Lung (tissue), 12 donors: ENCODE data around the gene ESPNL. TPM values are rescaled to one million over a fixed set of nuclear protein-coding genes. Genes with fewer than 3 reads are reported as not detected.

ENCODE experiments used
- ATAC-seq: fragments of 200-7000 bp; cut with Tn5 transposase; one replicate; pipeline ENCODE4 v1.9.1; 2020; ENCODE audit warnings: moderate number of reproducible peaks; ENCODE audit not compliant: insufficient read depth, low FRiP score
- DNase-seq, 3 donors: peaks; one replicate each; pipeline ENCODE4 v3.0.0-alpha.2; 2013 to 2017
- H3K27ac ChIP-seq, 2 donors: one replicate each; pipeline ENCODE4 v1.5.1; 2013; ENCODE audit warnings: mild to moderate bottlenecking in 2 of 2, moderate library complexity in 2 of 2, control low read depth in 1 of 2, inconsistent platforms in 1 of 2, low read depth in 1 of 2, low read length in 1 of 2
- H3K27me3 ChIP-seq, 3 donors: one replicate each; pipeline ENCODE4 v1.5.1; 2013; ENCODE audit warnings: low read length in 2 of 3; ENCODE audit not compliant: control insufficient read depth in 3 of 3, insufficient read depth in 3 of 3
- H3K36me3 ChIP-seq, 4 donors: one replicate each; pipeline ENCODE4 v1.5.1; 2013; ENCODE audit warnings: low read length in 4 of 4, mild to moderate bottlenecking in 1 of 4, moderate library complexity in 1 of 4; ENCODE audit not compliant: control insufficient read depth in 4 of 4, insufficient read depth in 4 of 4
- H3K4me1 ChIP-seq, 5 donors: one replicate each; pipeline ENCODE4 v1.5.1; 2013; ENCODE audit warnings: low read length in 5 of 5, mild to moderate bottlenecking in 2 of 5, moderate library complexity in 1 of 5; ENCODE audit not compliant: control insufficient read depth in 5 of 5, insufficient read depth in 5 of 5
- H3K4me3 ChIP-seq: one replicate; pipeline ENCODE4 v1.5.1; 2013; ENCODE audit warnings: mild to moderate bottlenecking, control low read depth, moderate library complexity
- H3K9ac ChIP-seq, 2 donors: one replicate each; pipeline ENCODE4 v1.5.1; 2013; ENCODE audit warnings: low read length in 2 of 2, control low read depth in 1 of 2; ENCODE audit not compliant: insufficient read depth in 1 of 2
- H3K9me3 ChIP-seq, 4 donors: one replicate each; pipeline ENCODE4 v1.5.1; 2013; ENCODE audit warnings: low read length in 3 of 4, mild to moderate bottlenecking in 1 of 4, moderate library complexity in 1 of 4; ENCODE audit not compliant: control insufficient read depth in 4 of 4, insufficient read depth in 3 of 4
- WGBS, 2 donors: extraction: QIAGEN DNeasy Blood & Tissue Kit; methylation state at CpG; one replicate each; pipeline ENCODE4 v1.1.7; 2013; 5-methylcytosine and 5-hydroxymethylcytosine counted together
- polyA plus RNA-seq, 2 donors: library from polyadenylated mRNA; stranded (reverse); fragments of 200-250 nt; gene quantifications; one replicate each; pipeline ENCODE4 v1.2.1, GENCODE V29; 2013
- total RNA-seq, 2 donors: library from RNA; depleted of rRNA in 1 of 2; stranded (reverse); fragments of >200 nt in 1 of 2; gene quantifications; one replicate each; pipeline ENCODE4 v1.2.1, GENCODE V29; 2014 to 2021
- TF ChIP-seq, protein P1 (sequence below): IDR thresholded peaks from 2 replicates; pipeline ENCODE4 v1.5.1; 2012; ENCODE audit warnings: mild to moderate bottlenecking; ENCODE audit errors: control extremely low read depth, extremely low read depth
- donor health status: control.
- donor health status: control.
- donor health status: Bipolar disorder and iron deficiency.
- donor health status: healthy.
- donor health status: DM: yes; HTN: yes; CAD: no.

ESPNL gene
- total and polyA plus RNA-seq, 4 donors = 0.07 to 3.0 (median 1.2) TPM

DNA sequence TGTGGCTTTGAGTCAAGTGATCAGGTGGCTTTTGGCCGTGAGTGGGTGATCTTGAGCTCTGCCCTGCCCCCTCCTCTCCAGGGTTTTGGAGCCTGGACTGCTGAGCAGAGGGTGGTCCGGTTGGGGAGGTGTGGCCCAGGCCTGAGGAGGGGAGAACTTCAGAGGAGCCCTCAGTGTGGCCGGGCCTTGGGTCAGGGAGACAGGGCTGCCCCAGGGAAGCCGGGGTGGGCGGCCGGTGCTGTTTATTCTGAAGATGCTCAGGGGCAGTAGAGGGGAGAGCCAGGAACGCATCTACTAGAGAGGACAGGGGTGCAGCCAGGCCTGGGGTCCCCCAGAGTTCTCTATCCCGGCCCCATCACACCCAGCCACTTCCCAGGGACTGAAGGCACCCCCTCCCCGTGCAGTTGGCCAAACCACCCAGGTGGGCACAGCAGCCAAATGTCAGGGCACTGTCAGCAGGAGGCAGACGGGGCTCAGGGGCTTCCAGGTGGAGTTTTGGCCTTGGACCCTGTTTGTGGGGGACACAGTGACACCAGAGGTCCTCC lies 59.6 kb downstream of the ESPNL start:
- no peak for DNase-seq
- H3K36me3 ChIP-seq = no peaks in the 10 kb centered on the region
- no peaks in the 10 kb centered on the region for H3K9me3 ChIP-seq
- no peak overlapping the region for H3K27ac ChIP-seq
- H3K9ac ChIP-seq = no peak overlapping the region
- peaks cover 0 to 19% (median 13%) of the 10 kb centered on the region in 3 donors for H3K27me3 ChIP-seq
- H3K4me1 ChIP-seq = peaks cover 0 to 26% (median 8%) of the 10 kb centered on the region in 5 donors
- TF ChIP-seq, protein P1, sequence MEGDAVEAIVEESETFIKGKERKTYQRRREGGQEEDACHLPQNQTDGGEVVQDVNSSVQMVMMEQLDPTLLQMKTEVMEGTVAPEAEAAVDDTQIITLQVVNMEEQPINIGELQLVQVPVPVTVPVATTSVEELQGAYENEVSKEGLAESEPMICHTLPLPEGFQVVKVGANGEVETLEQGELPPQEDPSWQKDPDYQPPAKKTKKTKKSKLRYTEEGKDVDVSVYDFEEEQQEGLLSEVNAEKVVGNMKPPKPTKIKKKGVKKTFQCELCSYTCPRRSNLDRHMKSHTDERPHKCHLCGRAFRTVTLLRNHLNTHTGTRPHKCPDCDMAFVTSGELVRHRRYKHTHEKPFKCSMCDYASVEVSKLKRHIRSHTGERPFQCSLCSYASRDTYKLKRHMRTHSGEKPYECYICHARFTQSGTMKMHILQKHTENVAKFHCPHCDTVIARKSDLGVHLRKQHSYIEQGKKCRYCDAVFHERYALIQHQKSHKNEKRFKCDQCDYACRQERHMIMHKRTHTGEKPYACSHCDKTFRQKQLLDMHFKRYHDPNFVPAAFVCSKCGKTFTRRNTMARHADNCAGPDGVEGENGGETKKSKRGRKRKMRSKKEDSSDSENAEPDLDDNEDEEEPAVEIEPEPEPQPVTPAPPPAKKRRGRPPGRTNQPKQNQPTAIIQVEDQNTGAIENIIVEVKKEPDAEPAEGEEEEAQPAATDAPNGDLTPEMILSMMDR = no peak
- 35 to 44% methylated on average over 10 of the region's 10 CpGs for WGBS, 2 donors
- ATAC-seq = no peak
- no peak overlapping the region for H3K4me3 ChIP-seq

DNA sequence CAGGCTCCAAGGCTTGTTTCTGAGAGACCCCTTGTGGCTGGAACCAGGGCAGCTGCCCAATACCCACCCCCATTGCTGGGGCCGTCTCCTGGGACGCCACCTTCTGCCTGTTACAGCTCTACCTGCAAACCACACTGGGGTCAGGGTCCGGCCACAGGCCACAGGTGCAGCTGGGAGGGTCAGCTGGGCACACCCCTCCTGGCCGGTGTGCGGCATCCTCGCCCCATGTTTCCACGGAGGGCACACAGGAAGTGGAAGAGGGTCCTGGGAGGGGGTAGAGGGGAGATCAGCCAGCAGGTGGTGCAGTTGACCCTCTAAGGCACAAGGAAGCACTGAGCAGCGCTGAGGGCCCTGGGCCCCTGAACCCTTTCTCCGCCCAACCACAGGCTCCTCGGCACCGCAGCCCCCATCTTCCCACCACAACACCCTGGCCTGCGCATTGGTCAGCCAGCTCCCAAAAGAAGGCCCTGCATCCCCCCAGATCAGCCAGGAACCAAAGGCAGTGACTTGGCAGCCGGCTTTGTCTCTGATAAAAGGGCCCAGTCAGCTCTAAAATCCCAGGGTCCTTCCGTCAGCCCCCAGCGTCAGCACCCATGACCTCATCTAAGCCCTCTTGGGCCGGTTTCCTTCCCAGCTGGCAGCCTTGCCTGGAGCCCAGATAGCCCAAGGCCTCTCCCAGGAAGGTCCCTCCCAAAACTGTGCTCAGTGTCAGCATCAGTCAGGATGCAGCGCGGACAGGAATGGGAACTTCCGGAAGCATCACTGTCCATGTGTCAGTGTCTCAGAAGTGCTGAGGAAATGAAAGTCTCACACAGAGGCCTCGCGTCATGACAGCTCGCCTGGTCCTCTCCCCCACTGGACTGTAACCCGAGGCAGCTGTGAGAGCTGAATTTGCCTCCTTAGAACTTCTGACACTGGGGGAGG lies 60.3 kb downstream of the ESPNL start:
- Histone ChIP-seq H3K4me3 (no peak overlapping the region), H3K9ac (no peak overlapping the region), H3K27ac (no peak overlapping the region), H3K36me3 (no peaks in the 10 kb centered on the region), H3K4me1 (peaks cover 0 to 22% (median 8%) of the 10 kb centered on the region in 5 donors), H3K27me3 (peaks cover 0 to 19% (median 13%) of the 10 kb centered on the region in 3 donors), H3K9me3 (no peaks in the 10 kb centered on the region)
- WGBS, 2 donors = 46 to 52% methylated on average over 23 of the region's 23 CpGs
- DNase-seq (peak in 1 of 3 donors; percentile 36), ATAC-seq (no peak)
- TF ChIP-seq, protein P1 = no peak

DNA sequence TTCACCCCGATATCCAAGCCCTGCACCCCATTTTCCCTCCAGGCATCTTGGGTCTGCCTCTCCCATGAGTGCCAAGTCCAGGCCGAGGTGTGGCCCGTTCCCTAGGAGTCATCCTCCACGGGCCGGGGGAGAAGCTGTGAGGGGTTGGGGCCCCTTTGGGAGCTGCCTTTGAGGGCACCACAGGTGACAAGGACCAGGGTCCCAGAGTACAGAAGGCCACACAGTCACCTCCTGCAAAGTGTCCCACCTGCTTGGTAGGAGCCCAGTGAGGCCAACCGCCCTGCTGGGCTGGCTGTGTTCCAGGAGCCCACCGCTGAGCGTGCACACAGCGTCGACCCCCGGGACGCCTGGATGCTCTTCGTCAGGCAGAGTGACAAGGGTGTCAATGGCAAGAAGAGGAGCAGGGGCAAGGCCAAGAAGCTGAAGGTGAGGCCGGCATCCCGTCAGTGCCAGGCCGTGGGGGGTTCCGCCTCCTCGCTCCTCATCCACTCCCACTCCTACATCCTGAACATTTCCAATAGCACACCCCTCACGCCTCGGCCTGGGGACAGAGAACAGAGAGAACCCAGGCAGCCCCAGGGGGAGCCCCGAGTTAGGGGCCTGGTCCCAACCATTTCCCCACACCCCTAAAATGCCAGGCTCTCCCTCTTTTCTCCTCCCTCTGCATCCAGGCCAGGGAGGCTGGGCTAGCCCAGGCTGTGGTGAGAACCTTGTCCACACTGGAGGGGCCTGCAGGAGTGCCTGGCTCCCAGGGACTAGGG lies 61.3 kb downstream of the ESPNL start:
- peaks cover 0 to 19% (median 13%) of the 10 kb centered on the region in 3 donors for H3K27me3 ChIP-seq
- H3K4me3 ChIP-seq = no peak overlapping the region
- no peaks in the 10 kb centered on the region for H3K9me3 ChIP-seq
- WGBS, 2 donors = 89 to 93% methylated on average over 20 to 21 of the region's 21 CpGs
- H3K4me1 ChIP-seq = peaks cover 0 to 17% (median 8%) of the 10 kb centered on the region in 5 donors
- TF ChIP-seq, protein P1 = no peak
- ATAC-seq (no peak), DNase-seq (no peak)
- no peak overlapping the region for H3K9ac ChIP-seq
- H3K36me3 ChIP-seq = no peaks in the 10 kb centered on the region
- no peak overlapping the region for H3K27ac ChIP-seq
